ENCODE measurements around the gene FNDC4. TPM values are rescaled to one million over a fixed set of nuclear protein-coding genes. Genes with fewer than 3 reads are reported as not detected.

The FNDC4 gene
- total RNA-seq, 3 donors from 2014 or later: 0.64 to 3.1 (median 1.7) TPM

- peak; percentile 76 to 90 (median 85) for DNase-seq
- no peak for TF ChIP-seq CTCF (IDR thresholded peaks at IDR 0.05)
Observed at GRCh38 chr2:27446057-27446456, 48.9 kb downstream of the FNDC4 start.

GRCh38 chr2:27445615-27446014 is 49.4 kb downstream of the FNDC4 start:
- peak; percentile 50 for ATAC-seq
- intact Hi-C loops (cut with DNase I, micrococcal nuclease): no loop called here
- H3K4me3 ChIP-seq: no peak overlapping the region

More at GRCh38 chr2:27446057-27446456, 48.9 kb downstream of the FNDC4 start:
- no peaks in the 10 kb centered on the region for H3K36me3 ChIP-seq (ENCODE audit: low read depth)
- peak; percentile 86 for ATAC-seq
- H3K9me3 ChIP-seq: no peaks in the 10 kb centered on the region
- H3K4me1 ChIP-seq (ENCODE audit: low read depth): peaks cover 27% of the 10 kb centered on the region
- intact Hi-C loops (cut with DNase I, micrococcal nuclease): no loop called here
- no peak overlapping the region for H3K4me3 ChIP-seq

GRCh38 chr2:27445155-27445554 is 49.8 kb downstream of the FNDC4 start:
- no peak for DNase-seq
- no peak overlapping the region for H3K4me3 ChIP-seq
- ATAC-seq: no peak
- H3K4me1 ChIP-seq (ENCODE audit: low read depth): peaks cover 27% of the 10 kb centered on the region
- H3K9me3 ChIP-seq: no peaks in the 10 kb centered on the region
- TF ChIP-seq CTCF (IDR thresholded peaks at IDR 0.05): no peak
- intact Hi-C loops (cut with DNase I, micrococcal nuclease): no loop called here
- H3K36me3 ChIP-seq (ENCODE audit: low read depth): no peaks in the 10 kb centered on the region

More at GRCh38 chr2:27445615-27446014, 49.4 kb downstream of the FNDC4 start:
- Histone ChIP-seq H3K36me3 (ENCODE audit: low read depth) (no peaks in the 10 kb centered on the region), H3K4me1 (ENCODE audit: low read depth) (peaks cover 27% of the 10 kb centered on the region), H3K9me3 (no peaks in the 10 kb centered on the region)
- DNase-seq: peak in 2 of 3 donors; percentile 41 to 44
- TF ChIP-seq CTCF (IDR thresholded peaks at IDR 0.05): no peak

GRCh38 chr2:27442920-27443282 is 52.1 kb downstream of the FNDC4 start:
- intact Hi-C loops (cut with DNase I, micrococcal nuclease): no loop called here
- H3K9me3 ChIP-seq: no peaks in the 10 kb centered on the region
- no peaks in the 10 kb centered on the region for H3K36me3 ChIP-seq (ENCODE audit: low read depth)
- DNase-seq: peak; percentile 48 to 62 (median 61)
- no peak for TF ChIP-seq CTCF (IDR thresholded peaks at IDR 0.05)
- H3K4me1 ChIP-seq (ENCODE audit: low read depth): peaks cover 27% of the 10 kb centered on the region
- H3K4me3 ChIP-seq: no peak overlapping the region
- peak; percentile 32 for ATAC-seq

GRCh38 chr2:27441958-27442919 is 52.8 kb downstream of the FNDC4 start, which contains the start of gene KRTCAP3:
Gene KRTCAP3, plus strand, starts transcription at chr2:27442381. Its CDS starts 32 bp downstream, at chr2:27442413.
- Histone ChIP-seq H3K36me3 (ENCODE audit: low read depth) (no peaks in the 10 kb centered on the region), H3K4me3 (peak within 1 kb of the TSS; percentile 11), H3K4me1 (ENCODE audit: low read depth) (peaks cover 27% of the 10 kb centered on the region), H3K9me3 (no peaks in the 10 kb centered on the region)
- ATAC-seq: peak; percentile 88
- peak; percentile 85 to 90 (median 87) for DNase-seq
- TF ChIP-seq CTCF (IDR thresholded peaks at IDR 0.05): peak; percentile 35
- intact Hi-C loops (cut with DNase I, micrococcal nuclease): no loop called here

Other genes starting within 250 kb of the FNDC4 start
- gene SLC30A3, start 232.2 kb downstream of the FNDC4 start, total RNA-seq: under 1 TPM in 1 of 3 donors, not detected in 2; 0.12 TPM
- under 1 TPM in 1 of 3 donors, not detected in 2; 0.47 TPM for gene DNAJC5G, start 219.8 kb downstream of the FNDC4 start, total RNA-seq
- under 1 TPM in 1 of 3 donors, not detected in 2; 0.43 TPM for gene TRIM54, start 212.8 kb downstream of the FNDC4 start, total RNA-seq
- 1 to 10 TPM in 1 of 3 donors, under 1 TPM in 2; 0.52 to 1.2 (median 0.92) TPM for gene UCN, start 186.8 kb downstream of the FNDC4 start, total RNA-seq
- 10 to 100 TPM; 39.5 to 49.0 (median 41.9) TPM for gene MPV17, start 172.1 kb downstream of the FNDC4 start, total RNA-seq
- gene GTF3C2, start 138.4 kb downstream of the FNDC4 start, total RNA-seq: 10 to 100 TPM; 53.7 to 83.5 (median 56.9) TPM
- gene EIF2B4, start 124.9 kb downstream of the FNDC4 start, total RNA-seq: 10 to 100 TPM; 31.4 to 59.9 (median 34.0) TPM
- 10 to 100 TPM; 85.5 to 94.4 (median 91.0) TPM for gene SNX17, start 124.6 kb downstream of the FNDC4 start, total RNA-seq
- 10 to 100 TPM; 22.6 to 32.0 (median 25.4) TPM for gene ZNF513, start 114.5 kb downstream of the FNDC4 start, total RNA-seq
- 10 to 100 TPM; 53.4 to 64.1 (median 59.6) TPM for gene PPM1G, start 85.6 kb downstream of the FNDC4 start, total RNA-seq
- 100 to 1,000 TPM in 1 of 3 donors, 10 to 100 TPM in 2; 68.4 to 104 (median 87.6) TPM for gene NRBP1, start 66.6 kb downstream of the FNDC4 start, total RNA-seq
- gene KRTCAP3, start 52.8 kb downstream of the FNDC4 start, total RNA-seq: 10 to 100 TPM; 43.9 to 93.4 (median 85.1) TPM
- gene IFT172, start 5.5 kb downstream of the FNDC4 start, total RNA-seq: 10 to 100 TPM; 54.4 to 93.7 (median 62.4) TPM
- gene GCKR, start 1.6 kb upstream of the FNDC4 start, total RNA-seq: under 1 TPM in 1 of 3 donors, not detected in 2; 0.29 TPM
- 10 to 100 TPM; 14.4 to 37.8 (median 19.7) TPM for gene ZNF512, start 87.8 kb upstream of the FNDC4 start, total RNA-seq
- 1 to 10 TPM; 1.9 to 4.0 (median 2.9) TPM for gene CCDC121, start 133.8 kb upstream of the FNDC4 start, total RNA-seq
- 10 to 100 TPM; 23.3 to 27.8 (median 25.2) TPM for gene GPN1, start 133.8 kb upstream of the FNDC4 start, total RNA-seq
- 10 to 100 TPM; 19.5 to 30.3 (median 28.1) TPM for gene SUPT7L, start 168.4 kb upstream of the FNDC4 start, total RNA-seq
- 10 to 100 TPM; 14.8 to 15.8 (median 15.5) TPM for gene SLC4A1AP, start 168.7 kb upstream of the FNDC4 start, total RNA-seq

Data from mucosa of descending colon (tissue), 3 donors.